Measurements from ENCODE around the gene PLEKHA4. TPM values are rescaled to one million over a fixed set of nuclear protein-coding genes. Genes with fewer than 3 reads are reported as not detected.

The PLEKHA4 gene
- total and polyA plus RNA-seq, 10 of the 15 experiments (the other 5 are each of a cell fraction or from before 2014, with no cell fraction given): 0.13 to 10.0 (median 6.4) TPM; not detected in 1

DNA sequence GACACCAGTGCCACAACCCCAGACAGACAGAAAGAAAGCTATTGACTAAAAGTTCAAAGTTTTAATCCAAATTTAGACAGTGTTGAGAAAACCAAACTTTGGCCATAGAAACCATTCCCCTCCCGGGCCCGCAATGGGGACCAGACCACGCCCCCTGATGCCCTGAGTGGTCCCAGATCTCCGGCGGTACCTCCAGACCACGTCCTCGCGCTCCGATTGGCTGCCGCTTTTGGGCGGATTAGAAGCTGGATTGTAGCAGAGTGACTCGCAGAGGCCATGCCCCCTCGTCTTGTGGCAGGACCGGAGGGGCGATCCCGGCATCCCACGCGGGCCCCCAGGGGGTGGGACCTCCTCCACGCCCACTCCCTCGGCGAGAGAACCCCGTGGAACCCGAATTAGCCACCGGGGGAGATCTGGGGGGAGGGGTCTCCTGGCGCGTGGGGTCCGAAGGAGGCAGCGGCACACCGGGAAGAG is 31.3 kb downstream of the PLEKHA4 start (continued):
- TF ChIP-seq HDGF (IDR thresholded peaks at IDR 0.05) (peak; percentile 78; the same call in 1 of the 2 replicates), MEF2A (IDR thresholded peaks at IDR 0.05; ENCODE audit: insufficient read depth, low read depth, low read length) (no peak), HCFC1 (IDR thresholded peaks at IDR 0.05; ENCODE audit: low read length) (peak; percentile 12; the same call in 1 of the 2 replicates), GABPA (IDR thresholded peaks at IDR 0.05; ENCODE audit: low read depth) (no peak), POLR2A (IDR thresholded peaks at IDR 0.05; ENCODE audit: low read depth, low read length) (peak; percentile 73), SMC3 (IDR thresholded peaks at IDR 0.05; ENCODE audit: borderline replicate concordance, low read length) (no peak), SRF (IDR thresholded peaks at IDR 0.05; ENCODE audit: low read depth in 2 of 2, low read length in 2 of 2) (no peak), MEF2B (IDR thresholded peaks at IDR 0.05; ENCODE audit: partially characterized antibody, poor library complexity, severe bottlenecking) (peak; percentile 50), YY1 (IDR thresholded peaks at IDR 0.05; ENCODE audit: low read depth, low read length) (peak; percentile 39; the same call in 1 of the 2 replicates), SMARCA5 (IDR thresholded peaks at IDR 0.05) (peak; percentile 7; the same call in 1 of the 2 replicates), EP300 (IDR thresholded peaks at IDR 0.05; ENCODE audit: borderline replicate concordance in 1 of 2, control insufficient read depth in 1 of 2, low read depth in 2 of 2, low read length in 2 of 2) (no peak), KLF5 (IDR thresholded peaks at IDR 0.05; ENCODE audit: partially characterized antibody) (no peak), MXI1 (IDR thresholded peaks at IDR 0.05; ENCODE audit: low read depth, low read length) (peak; percentile 39; the same call in 1 of the 2 replicates), NR2C1 (IDR thresholded peaks at IDR 0.05) (no peak), RFX5 (IDR thresholded peaks at IDR 0.05; ENCODE audit: low read depth, low read length) (peak; percentile 79; the same call in 1 of the 2 replicates), TCF3 (IDR thresholded peaks at IDR 0.05; ENCODE audit: borderline replicate concordance, insufficient read depth, low read depth, low read length) (no peak)
- TF ChIP-seq, protein P1, sequence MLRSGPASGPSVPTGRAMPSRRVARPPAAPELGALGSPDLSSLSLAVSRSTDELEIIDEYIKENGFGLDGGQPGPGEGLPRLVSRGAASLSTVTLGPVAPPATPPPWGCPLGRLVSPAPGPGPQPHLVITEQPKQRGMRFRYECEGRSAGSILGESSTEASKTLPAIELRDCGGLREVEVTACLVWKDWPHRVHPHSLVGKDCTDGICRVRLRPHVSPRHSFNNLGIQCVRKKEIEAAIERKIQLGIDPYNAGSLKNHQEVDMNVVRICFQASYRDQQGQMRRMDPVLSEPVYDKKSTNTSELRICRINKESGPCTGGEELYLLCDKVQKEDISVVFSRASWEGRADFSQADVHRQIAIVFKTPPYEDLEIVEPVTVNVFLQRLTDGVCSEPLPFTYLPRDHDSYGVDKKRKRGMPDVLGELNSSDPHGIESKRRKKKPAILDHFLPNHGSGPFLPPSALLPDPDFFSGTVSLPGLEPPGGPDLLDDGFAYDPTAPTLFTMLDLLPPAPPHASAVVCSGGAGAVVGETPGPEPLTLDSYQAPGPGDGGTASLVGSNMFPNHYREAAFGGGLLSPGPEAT (IDR thresholded peaks at IDR 0.05; ENCODE audit: low read depth): no peak
- TF ChIP-seq, protein P2, sequence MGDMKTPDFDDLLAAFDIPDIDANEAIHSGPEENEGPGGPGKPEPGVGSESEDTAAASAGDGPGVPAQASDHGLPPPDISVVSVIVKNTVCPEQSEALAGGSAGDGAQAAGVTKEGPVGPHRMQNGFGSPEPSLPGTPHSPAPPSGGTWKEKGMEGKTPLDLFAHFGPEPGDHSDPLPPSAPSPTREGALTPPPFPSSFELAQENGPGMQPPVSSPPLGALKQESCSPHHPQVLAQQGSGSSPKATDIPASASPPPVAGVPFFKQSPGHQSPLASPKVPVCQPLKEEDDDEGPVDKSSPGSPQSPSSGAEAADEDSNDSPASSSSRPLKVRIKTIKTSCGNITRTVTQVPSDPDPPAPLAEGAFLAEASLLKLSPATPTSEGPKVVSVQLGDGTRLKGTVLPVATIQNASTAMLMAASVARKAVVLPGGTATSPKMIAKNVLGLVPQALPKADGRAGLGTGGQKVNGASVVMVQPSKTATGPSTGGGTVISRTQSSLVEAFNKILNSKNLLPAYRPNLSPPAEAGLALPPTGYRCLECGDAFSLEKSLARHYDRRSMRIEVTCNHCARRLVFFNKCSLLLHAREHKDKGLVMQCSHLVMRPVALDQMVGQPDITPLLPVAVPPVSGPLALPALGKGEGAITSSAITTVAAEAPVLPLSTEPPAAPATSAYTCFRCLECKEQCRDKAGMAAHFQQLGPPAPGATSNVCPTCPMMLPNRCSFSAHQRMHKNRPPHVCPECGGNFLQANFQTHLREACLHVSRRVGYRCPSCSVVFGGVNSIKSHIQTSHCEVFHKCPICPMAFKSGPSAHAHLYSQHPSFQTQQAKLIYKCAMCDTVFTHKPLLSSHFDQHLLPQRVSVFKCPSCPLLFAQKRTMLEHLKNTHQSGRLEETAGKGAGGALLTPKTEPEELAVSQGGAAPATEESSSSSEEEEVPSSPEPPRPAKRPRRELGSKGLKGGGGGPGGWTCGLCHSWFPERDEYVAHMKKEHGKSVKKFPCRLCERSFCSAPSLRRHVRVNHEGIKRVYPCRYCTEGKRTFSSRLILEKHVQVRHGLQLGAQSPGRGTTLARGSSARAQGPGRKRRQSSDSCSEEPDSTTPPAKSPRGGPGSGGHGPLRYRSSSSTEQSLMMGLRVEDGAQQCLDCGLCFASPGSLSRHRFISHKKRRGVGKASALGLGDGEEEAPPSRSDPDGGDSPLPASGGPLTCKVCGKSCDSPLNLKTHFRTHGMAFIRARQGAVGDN (IDR thresholded peaks at IDR 0.05): no peak
- TF ChIP-seq, protein P3, sequence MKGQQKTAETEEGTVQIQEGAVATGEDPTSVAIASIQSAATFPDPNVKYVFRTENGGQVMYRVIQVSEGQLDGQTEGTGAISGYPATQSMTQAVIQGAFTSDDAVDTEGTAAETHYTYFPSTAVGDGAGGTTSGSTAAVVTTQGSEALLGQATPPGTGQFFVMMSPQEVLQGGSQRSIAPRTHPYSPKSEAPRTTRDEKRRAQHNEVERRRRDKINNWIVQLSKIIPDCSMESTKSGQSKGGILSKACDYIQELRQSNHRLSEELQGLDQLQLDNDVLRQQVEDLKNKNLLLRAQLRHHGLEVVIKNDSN (IDR thresholded peaks at IDR 0.05; ENCODE audit: borderline replicate concordance, extremely low read length, insufficient read depth, low read depth, low read length): no peak
- TF ChIP-seq, protein P4, sequence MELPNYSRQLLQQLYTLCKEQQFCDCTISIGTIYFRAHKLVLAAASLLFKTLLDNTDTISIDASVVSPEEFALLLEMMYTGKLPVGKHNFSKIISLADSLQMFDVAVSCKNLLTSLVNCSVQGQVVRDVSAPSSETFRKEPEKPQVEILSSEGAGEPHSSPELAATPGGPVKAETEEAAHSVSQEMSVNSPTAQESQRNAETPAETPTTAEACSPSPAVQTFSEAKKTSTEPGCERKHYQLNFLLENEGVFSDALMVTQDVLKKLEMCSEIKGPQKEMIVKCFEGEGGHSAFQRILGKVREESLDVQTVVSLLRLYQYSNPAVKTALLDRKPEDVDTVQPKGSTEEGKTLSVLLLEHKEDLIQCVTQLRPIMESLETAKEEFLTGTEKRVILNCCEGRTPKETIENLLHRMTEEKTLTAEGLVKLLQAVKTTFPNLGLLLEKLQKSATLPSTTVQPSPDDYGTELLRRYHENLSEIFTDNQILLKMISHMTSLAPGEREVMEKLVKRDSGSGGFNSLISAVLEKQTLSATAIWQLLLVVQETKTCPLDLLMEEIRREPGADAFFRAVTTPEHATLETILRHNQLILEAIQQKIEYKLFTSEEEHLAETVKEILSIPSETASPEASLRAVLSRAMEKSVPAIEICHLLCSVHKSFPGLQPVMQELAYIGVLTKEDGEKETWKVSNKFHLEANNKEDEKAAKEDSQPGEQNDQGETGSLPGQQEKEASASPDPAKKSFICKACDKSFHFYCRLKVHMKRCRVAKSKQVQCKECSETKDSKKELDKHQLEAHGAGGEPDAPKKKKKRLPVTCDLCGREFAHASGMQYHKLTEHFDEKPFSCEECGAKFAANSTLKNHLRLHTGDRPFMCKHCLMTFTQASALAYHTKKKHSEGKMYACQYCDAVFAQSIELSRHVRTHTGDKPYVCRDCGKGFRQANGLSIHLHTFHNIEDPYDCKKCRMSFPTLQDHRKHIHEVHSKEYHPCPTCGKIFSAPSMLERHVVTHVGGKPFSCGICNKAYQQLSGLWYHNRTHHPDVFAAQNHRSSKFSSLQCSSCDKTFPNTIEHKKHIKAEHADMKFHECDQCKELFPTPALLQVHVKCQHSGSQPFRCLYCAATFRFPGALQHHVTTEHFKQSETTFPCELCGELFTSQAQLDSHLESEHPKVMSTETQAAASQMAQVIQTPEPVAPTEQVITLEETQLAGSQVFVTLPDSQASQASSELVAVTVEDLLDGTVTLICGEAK (IDR thresholded peaks at IDR 0.05; ENCODE audit: borderline replicate concordance): no peak
